Melanocyte of skin (primary cell): ENCODE measurements around the gene CIDEA. TPM values are rescaled to one million over a fixed set of nuclear protein-coding genes. Genes with fewer than 3 reads are reported as not detected.

ENCODE experiments used
- small RNA-seq, 2 donors: library from RNA; depleted of rRNA; stranded (forward); fragments of <200 nt; gene quantifications; one replicate each; pipeline ENCODE3, GENCODE V24; 2012
- total RNA-seq, 2 donors: library from RNA; depleted of rRNA; stranded (reverse); fragments of >200 nt; gene quantifications; 2 replicates each; pipeline ENCODE4 v1.2.3, GENCODE V29; 2012

The CIDEA gene
- not detected for total RNA-seq

GRCh38 chr18:12254136-12254819 lies at the start of gene CIDEA:
Gene CIDEA (plus strand): TSS chr18:12254361. CDS start chr18:12254384, 23 bp downstream.

GRCh38 chr18:12307701-12308385 lies 53.7 kb downstream of the CIDEA start, which contains the start of gene TUBB6:
Gene TUBB6 (plus strand): TSS chr18:12308241. CDS start chr18:12308293, 52 bp downstream.

Small RNA genes lying within 50 kb of the gene (small RNA-seq; reads per million reads assigned to genes)
- gene RNU6-170P, result 0 reads per million in 2 donors

Other genes with a start within 250 kb of the CIDEA start
- gene ANKRD62, start 160.5 kb upstream of the CIDEA start, total RNA-seq, result not detected
- gene TUBB6, start 53.9 kb downstream of the CIDEA start, total RNA-seq, result 100 to 1,000 TPM; 245 to 552 TPM
- 10 to 100 TPM; 76.6 to 76.7 TPM for gene AFG3L2, start 122.9 kb downstream of the CIDEA start, total RNA-seq
- 1 to 10 TPM; 2.1 to 5.0 TPM for gene PRELID3A, start 153.6 kb downstream of the CIDEA start, total RNA-seq